ENCODE results near the gene CAPN6. TPM values are rescaled to one million over a fixed set of nuclear protein-coding genes. Genes with fewer than 3 reads are reported as not detected.

CAPN6 gene
- polyA plus RNA-seq, 1 donor (not counting 4 experiments of a cell fraction or from before 2014, with no cell fraction given): 0.03 TPM

GRCh38 chrX:111283446-111283845 is 13.2 kb upstream of the CAPN6 start:
- no peaks in the 10 kb centered on the region for H3K9me3 ChIP-seq (ENCODE audit: control insufficient read depth, low read depth, low read length)
- H3K4me2 ChIP-seq (ENCODE audit: control insufficient read depth, extremely low read depth, insufficient read depth, low read depth, low read length): no peak overlapping the region
- no peak for FAIRE-seq
- no peaks in the 10 kb centered on the region for H4K20me1 ChIP-seq (ENCODE audit: control insufficient read depth, extremely low read depth, insufficient read depth, low read length)
- H3K27ac ChIP-seq (ENCODE audit: control insufficient read depth, insufficient read depth, low read length): no peak overlapping the region
- H3K9me1 ChIP-seq (ENCODE audit: control insufficient read depth, extremely low read depth, insufficient read depth, low read length): no peaks in the 10 kb centered on the region
- H2AFZ ChIP-seq (ENCODE audit: control insufficient read depth, low read length): no peak overlapping the region
- H3K27me3 ChIP-seq (ENCODE audit: control insufficient read depth, extremely low read depth, insufficient read depth, low read length): peaks cover 6% of the 10 kb centered on the region
- no peak overlapping the region for H3K4me3 ChIP-seq (ENCODE audit: control insufficient read depth in 2 of 3, extremely low read depth in 1 of 3, insufficient read depth in 2 of 3, low read depth in 1 of 3, low read length in 3 of 3)
- TF ChIP-seq, protein P1, sequence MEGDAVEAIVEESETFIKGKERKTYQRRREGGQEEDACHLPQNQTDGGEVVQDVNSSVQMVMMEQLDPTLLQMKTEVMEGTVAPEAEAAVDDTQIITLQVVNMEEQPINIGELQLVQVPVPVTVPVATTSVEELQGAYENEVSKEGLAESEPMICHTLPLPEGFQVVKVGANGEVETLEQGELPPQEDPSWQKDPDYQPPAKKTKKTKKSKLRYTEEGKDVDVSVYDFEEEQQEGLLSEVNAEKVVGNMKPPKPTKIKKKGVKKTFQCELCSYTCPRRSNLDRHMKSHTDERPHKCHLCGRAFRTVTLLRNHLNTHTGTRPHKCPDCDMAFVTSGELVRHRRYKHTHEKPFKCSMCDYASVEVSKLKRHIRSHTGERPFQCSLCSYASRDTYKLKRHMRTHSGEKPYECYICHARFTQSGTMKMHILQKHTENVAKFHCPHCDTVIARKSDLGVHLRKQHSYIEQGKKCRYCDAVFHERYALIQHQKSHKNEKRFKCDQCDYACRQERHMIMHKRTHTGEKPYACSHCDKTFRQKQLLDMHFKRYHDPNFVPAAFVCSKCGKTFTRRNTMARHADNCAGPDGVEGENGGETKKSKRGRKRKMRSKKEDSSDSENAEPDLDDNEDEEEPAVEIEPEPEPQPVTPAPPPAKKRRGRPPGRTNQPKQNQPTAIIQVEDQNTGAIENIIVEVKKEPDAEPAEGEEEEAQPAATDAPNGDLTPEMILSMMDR (optimal IDR thresholded peaks at IDR 0.05 in 1 of 3, IDR thresholded peaks at IDR 0.05 in 1 of 3, conservative IDR thresholded peaks at IDR 0.05 in 1 of 3; ENCODE audit: extremely low read depth in 1 of 3, insufficient read depth in 2 of 3, low read length in 3 of 3): no peak
- TF ChIP-seq EZH2 (IDR thresholded peaks at IDR 0.05; ENCODE audit: low read length): no peak
- H3K36me3 ChIP-seq (ENCODE audit: control insufficient read depth in 2 of 2, extremely low read depth in 1 of 2, insufficient read depth in 2 of 2, low read length in 2 of 2): no peaks in the 10 kb centered on the region
- no peak for DNase-seq (ENCODE audit: low read depth, low spot score)
- dilution Hi-C loops (cut with MboI; ENCODE audit: extremely low pct_ligation_motif_present, low sequenced_read_pairs): no loop called here
- no peak overlapping the region for H3K9ac ChIP-seq (ENCODE audit: control insufficient read depth, extremely low read depth, insufficient read depth, low read length)
- no peaks in the 10 kb centered on the region for H3K79me2 ChIP-seq (ENCODE audit: control insufficient read depth, insufficient read depth, low read length)
- H3K4me1 ChIP-seq (ENCODE audit: control insufficient read depth, extremely low read depth, insufficient read depth, low read length): no peaks in the 10 kb centered on the region

DNA sequence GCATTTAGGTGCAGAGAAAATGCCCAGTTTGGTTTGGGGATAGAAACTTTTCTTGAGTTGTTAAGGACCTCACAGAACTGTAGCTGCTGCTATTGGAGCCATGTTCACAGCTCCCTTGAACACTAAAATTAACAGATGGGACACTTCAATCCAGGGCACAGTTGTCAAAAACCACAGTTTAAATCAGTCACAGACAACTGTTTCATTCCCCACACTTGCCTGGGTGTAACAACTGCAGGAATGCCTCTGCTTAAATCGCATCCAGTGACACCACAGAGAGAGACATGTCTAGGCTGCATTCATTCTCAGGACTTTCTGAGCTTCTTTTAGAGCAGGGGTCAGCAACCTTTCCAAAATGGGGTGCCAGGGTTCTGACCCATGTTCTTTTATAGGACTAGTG is 12.7 kb upstream of the CAPN6 start:
- Histone ChIP-seq H3K4me3 (ENCODE audit: control insufficient read depth in 2 of 3, extremely low read depth in 1 of 3, insufficient read depth in 2 of 3, low read depth in 1 of 3, low read length in 3 of 3) (no peak overlapping the region), H3K9me1 (ENCODE audit: control insufficient read depth, extremely low read depth, insufficient read depth, low read length) (no peaks in the 10 kb centered on the region), H3K36me3 (ENCODE audit: control insufficient read depth in 2 of 2, extremely low read depth in 1 of 2, insufficient read depth in 2 of 2, low read length in 2 of 2) (no peaks in the 10 kb centered on the region), H2AFZ (ENCODE audit: control insufficient read depth, low read length) (no peak overlapping the region), H3K9ac (ENCODE audit: control insufficient read depth, extremely low read depth, insufficient read depth, low read length) (no peak overlapping the region), H3K9me3 (ENCODE audit: control insufficient read depth, low read depth, low read length) (no peaks in the 10 kb centered on the region), H3K4me1 (ENCODE audit: control insufficient read depth, extremely low read depth, insufficient read depth, low read length) (no peaks in the 10 kb centered on the region), H3K27ac (ENCODE audit: control insufficient read depth, insufficient read depth, low read length) (no peak overlapping the region), H4K20me1 (ENCODE audit: control insufficient read depth, extremely low read depth, insufficient read depth, low read length) (no peaks in the 10 kb centered on the region), H3K27me3 (ENCODE audit: control insufficient read depth, extremely low read depth, insufficient read depth, low read length) (peaks cover 6% of the 10 kb centered on the region), H3K4me2 (ENCODE audit: control insufficient read depth, extremely low read depth, insufficient read depth, low read depth, low read length) (no peak overlapping the region), H3K79me2 (ENCODE audit: control insufficient read depth, insufficient read depth, low read length) (no peaks in the 10 kb centered on the region)
- TF ChIP-seq, protein P1 (optimal IDR thresholded peaks at IDR 0.05 in 1 of 3, IDR thresholded peaks at IDR 0.05 in 1 of 3, conservative IDR thresholded peaks at IDR 0.05 in 1 of 3; ENCODE audit: extremely low read depth in 1 of 3, insufficient read depth in 2 of 3, low read length in 3 of 3): no peak
- TF ChIP-seq EZH2 (IDR thresholded peaks at IDR 0.05; ENCODE audit: low read length): no peak
- dilution Hi-C loops (cut with MboI; ENCODE audit: extremely low pct_ligation_motif_present, low sequenced_read_pairs): no loop called here
- FAIRE-seq (no peak), DNase-seq (ENCODE audit: low read depth, low spot score) (no peak)
